Stimulated activated CD8-positive, alpha-beta memory T cell treated with anti-CD3 and anti-CD28 coated beads, Interleukin-2, amount 100 ng/mL, for 1 hour (primary cell): ENCODE results near the gene GH2.
"Not testable (repeated sequence)": the region's sequence is repeated elsewhere in the genome, so short reads cannot be mapped to it uniquely, and the experiment has no call there.

Experiments used
- DNase-seq, 2 donors: peaks; one replicate each; pipeline ENCODE4 v3.0.0-alpha.2; 2020; ENCODE audit warnings: low read depth in 2 of 2

The GH2 gene

GRCh38 chr17:63911041-63911635, 29.4 kb upstream of the GH2 start, which contains the start of gene CSHL1:
Gene CSHL1, minus strand, starts transcription at chr17:63911258. Its CDS starts 62 bp downstream, at chr17:63911196.
- DNase-seq = no peak

- DNase-seq = no peak
Observed at GRCh38 chr17:63910096-63910495, 28.4 kb upstream of the GH2 start.

DNA sequence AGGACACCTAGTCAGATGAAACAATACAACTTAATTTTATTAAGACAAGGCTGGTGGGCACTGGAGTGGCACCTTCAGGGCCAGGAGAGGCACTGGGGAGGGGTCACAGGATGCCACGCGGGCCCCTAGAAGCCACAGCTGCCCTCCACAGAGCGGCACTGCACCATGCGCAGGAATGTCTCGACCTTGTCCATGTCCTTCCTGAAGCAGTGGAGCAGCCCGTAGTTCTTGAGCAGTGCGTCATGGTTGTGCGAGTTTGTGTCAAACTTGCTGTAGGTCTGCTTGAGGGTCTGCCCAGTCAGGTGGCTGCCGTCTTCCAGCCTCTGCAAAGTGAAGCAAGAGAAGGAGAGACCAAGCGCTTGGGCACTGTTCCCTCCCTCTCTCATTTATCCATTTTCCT, 27.8 kb upstream of the GH2 start:
- not testable (repeated sequence) for DNase-seq

DNA sequence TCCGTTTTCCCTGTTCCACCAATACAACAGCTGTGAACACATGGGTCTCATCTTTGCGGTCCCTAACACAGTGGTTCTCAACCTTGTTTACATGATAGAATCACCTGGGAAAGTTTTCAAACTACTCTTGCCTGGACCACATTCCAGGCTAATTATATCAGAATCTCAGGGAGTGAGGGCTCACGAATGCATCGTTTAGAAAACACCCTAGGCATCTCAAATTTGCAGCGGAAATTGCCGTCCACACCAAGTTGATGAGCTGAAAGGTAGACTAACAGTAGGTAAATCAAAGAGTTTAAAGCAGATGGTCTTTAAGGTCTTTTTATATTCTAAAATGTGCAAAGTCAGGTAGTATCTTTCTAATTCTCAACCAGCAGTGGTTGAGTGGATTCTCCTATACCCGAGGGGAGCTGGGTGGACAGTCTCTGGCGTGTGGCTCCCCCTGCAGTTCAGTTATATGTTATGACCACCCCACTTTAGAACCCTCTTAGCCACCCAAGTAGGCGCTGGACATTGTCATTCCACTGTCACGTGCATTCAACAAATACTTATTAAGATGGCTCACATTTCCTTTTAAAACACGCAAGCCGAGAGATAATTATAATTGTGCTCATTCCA, 25.5 kb upstream of the GH2 start:
- not testable (repeated sequence) for DNase-seq

DNA sequence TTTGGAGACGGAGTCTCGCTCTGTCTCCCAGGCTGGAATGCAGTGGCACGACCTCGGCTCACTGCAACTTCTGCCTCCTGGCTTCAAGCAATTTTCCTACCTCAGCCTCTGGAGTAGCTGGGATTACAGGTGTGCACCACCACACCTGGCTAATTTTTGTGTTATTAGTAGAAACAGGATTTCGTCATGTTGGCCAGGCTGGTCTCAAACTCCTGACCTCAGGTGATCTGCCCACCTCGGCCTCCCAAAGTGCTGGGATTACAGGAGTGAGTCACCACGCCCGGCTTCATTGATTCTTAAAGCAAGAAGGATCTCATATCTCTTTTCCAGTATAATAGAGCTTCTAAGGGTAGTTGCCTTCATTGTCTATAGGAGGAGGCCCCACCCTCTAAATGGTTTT, 23.1 kb upstream of the GH2 start:
- not testable (repeated sequence) for DNase-seq

GRCh38 chr17:63903787-63904201, 22.1 kb upstream of the GH2 start:
- DNase-seq = not testable (repeated sequence)

- DNase-seq = not testable (repeated sequence)
Observed at GRCh38 chr17:63901971-63902370, 20.2 kb upstream of the GH2 start.

- not testable (repeated sequence) for DNase-seq
Observed at GRCh38 chr17:63898899-63899798, 17.4 kb upstream of the GH2 start.

- not testable (repeated sequence) for DNase-seq
Observed at GRCh38 chr17:63896524-63897354, 15.0 kb upstream of the GH2 start, which contains the start of gene CSH1. Gene CSH1, minus strand, starts transcription at chr17:63896574. Its CDS starts 63 bp downstream, at chr17:63896511.

GRCh38 chr17:63894821-63895220, 13.1 kb upstream of the GH2 start:
- DNase-seq = not testable (repeated sequence)

DNA sequence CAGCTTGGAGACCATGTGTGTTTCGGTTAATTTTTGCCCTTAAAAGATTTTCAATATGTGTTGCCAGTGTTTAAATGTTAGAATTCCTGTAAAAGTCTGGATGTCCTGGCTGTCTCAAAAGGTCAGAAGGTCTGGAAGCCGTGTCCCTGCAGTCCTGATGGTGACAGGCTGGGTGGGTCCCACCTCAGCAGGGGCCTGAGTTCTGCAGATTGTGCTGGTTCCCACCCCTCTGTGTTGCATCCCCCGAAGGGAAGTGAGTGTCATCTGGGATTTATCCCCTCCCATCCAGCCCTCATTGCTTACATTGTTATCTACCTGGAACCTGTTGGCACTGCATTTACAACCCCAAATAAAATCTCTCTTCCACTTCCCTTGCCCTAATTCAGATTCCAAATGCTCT, 12.3 kb upstream of the GH2 start:
- DNase-seq = not testable (repeated sequence)

GRCh38 chr17:63892316-63893037, 10.7 kb upstream of the GH2 start:
- not testable (repeated sequence) for DNase-seq

- not testable (repeated sequence) for DNase-seq
Observed at GRCh38 chr17:63889026-63889848, 7.5 kb upstream of the GH2 start.

DNA sequence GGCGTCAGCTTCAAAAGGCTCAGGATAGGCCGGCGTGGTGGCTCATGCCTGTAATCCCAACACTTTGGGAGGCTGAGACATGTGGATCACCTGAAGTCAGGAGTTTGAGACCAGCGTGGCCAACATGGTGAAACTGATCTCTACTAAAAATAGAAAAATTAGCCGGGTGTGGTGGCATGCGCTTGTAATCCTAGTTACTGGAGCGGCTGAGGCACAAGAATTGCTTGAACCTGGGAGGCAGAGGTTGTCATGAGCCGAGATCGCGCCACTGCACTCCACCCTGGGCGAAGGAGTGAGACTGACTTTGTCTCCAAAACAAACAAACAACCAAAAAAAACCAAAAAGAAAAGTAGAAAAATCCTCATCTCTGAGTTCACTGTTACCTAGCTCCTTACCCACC, 3.4 kb upstream of the GH2 start:
- not testable (repeated sequence) for DNase-seq

DNA sequence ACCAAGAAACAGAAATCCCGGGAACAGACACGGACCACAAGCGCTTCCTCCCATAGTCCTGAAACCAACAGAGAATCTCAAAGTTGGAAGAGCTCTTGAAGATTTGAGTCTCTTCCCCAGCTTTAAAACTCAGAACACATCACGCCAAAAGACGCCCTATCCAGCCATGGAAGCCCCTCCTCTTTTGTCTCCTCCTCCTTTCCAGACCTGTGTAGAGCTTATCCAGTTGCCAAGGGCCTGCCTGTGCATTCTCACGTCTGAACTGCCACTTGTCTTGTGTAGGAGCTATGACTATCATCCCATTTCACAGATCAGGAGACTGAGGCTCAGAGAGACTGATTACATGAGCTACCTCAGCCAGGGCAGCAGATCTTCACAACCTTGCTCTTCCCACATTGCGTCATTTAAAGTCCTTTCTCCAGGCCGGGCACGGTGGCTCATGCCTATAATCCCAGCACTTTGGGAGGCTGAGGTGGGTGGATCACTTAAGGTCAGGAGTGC, 932 bp upstream of the GH2 start:
- DNase-seq = not testable (repeated sequence)

DNA sequence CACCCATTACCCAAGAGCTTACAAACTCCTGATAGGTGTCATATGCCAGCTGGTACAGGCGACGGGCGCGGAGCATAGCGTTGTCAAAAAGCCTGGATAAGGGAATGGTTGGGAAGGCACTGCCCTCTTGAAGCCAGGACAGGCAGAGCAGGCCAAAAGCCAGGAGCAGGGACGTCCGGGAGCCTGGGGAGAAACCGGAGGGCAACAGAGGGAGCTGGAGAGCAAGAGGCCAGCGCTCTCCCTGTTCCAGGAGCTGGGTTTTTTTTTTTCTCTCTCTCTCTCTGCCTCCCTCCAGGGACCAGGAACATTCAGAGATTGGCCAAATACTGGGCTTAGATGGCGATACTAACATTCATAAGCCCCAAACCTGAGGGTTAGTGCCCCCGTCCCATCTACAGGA, 407 bp downstream of the GH2 start:
- DNase-seq = not testable (repeated sequence)

- no peak for DNase-seq
Observed at GRCh38 chr17:63880706-63881105, 1.0 kb downstream of the GH2 start.

GRCh38 chr17:63878413-63878812, 3.3 kb downstream of the GH2 start:
- not testable (repeated sequence) for DNase-seq

GRCh38 chr17:63874693-63875092, 7.1 kb downstream of the GH2 start:
- not testable (repeated sequence) for DNase-seq
